GM10248 (cell line): ENCODE measurements around the gene RALGAPA2.

Source experiments
- CTCF ChIA-PET: fragments of 300-600 bp; sonication (Branson Sonifier 250); formaldehyde crosslinking; extraction: SDS; loops from one replicate; lab custom pipeline; 2021; ENCODE audit warnings: antibody characterized with exemption; lab: Yijun Ruan, JAX
- POLR2A ChIA-PET: fragments of 350-650 bp; sonication (Branson Sonifier 250); formaldehyde crosslinking; extraction: SDS; loops from one replicate; lab custom pipeline; 2020; ENCODE audit warnings: antibody characterized with exemption; lab: Yijun Ruan, JAX
- DNase-seq: peaks from one replicate; pipeline ENCODE4 v3.0.0; 2012; ENCODE audit errors: extremely low spot score
- CTCF ChIP-seq: IDR thresholded peaks from 2 replicates; pipeline ENCODE4 v1.5.1; 2012; ENCODE audit warnings: mild to moderate bottlenecking, low read depth; ENCODE audit errors: extremely low read depth, missing control alignments, control extremely low read depth

Gene RALGAPA2

DNA sequence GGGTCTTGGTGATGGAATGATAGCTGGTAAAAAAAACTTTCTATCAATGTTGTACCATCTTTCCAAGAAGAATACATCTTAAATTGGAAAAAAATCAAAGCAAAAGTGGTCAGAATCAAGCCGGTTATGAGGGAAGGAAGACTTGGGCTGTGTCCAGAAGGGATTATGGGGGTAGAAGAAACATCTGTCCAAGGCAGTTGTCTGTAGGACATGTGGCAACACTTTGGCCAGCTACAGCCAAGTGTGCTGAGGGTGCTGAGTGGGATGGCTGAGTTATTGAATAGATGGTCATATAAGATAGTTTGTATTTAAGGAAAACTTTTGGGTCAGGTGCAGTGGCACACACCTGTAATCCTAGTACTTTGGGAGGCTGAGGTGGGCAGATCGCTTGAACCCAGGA, 306.1 kb downstream of the RALGAPA2 start:
- no peak for TF ChIP-seq CTCF
- no peak for DNase-seq
- CTCF ChIA-PET = interaction anchor here (1.4 to 1.6 kb wide), 2 partner anchors 11 to 75 kb away, joined by 3 to 5 read pairs; no protein-coding TSS in a partner anchor
- POLR2A ChIA-PET = no interaction called here

DNA sequence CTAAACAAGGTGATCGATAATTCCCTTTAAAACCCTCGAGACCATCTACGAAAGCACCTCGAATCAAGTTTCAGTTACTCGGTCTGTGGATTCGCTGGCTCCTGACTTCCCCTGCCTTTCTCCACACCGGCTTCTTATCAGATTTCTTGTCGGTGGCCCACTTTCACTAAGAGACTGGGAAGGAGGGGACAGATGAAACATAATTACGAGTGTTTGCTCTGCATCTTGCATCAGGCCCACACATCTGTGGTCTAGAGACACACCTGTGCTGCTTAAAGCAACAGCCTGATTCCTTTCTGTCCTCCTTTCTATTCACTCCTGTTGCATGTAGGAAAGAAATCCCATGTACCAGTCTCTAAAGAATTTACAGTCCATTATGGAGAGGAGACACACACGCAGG, 306.8 kb downstream of the RALGAPA2 start:
- POLR2A ChIA-PET = no interaction called here
- no peak for TF ChIP-seq CTCF
- CTCF ChIA-PET = no interaction called here
- DNase-seq = no peak

- POLR2A ChIA-PET = no interaction called here
- no peak for DNase-seq
- TF ChIP-seq CTCF = no peak
- CTCF ChIA-PET = no interaction called here
Observed at GRCh38 chr20:20404633-20405032, 307.8 kb downstream of the RALGAPA2 start.

- CTCF ChIA-PET = interaction anchor here (1.2 kb wide), 1 partner anchor 192 kb away, joined by 3 read pairs; no protein-coding TSS in a partner anchor
- no peak for DNase-seq
- TF ChIP-seq CTCF = no peak
- POLR2A ChIA-PET = no interaction called here
Observed at GRCh38 chr20:20401991-20402390, 310.5 kb downstream of the RALGAPA2 start.

- DNase-seq = no peak
- CTCF ChIA-PET = interaction anchor here (1.2 kb wide), 1 partner anchor 18 kb away, joined by 3 read pairs; no protein-coding TSS in a partner anchor
- POLR2A ChIA-PET = interaction anchor here (0.6 kb wide), 1 partner anchor 134 kb away, joined by 3 read pairs; no protein-coding TSS in a partner anchor
- no peak for TF ChIP-seq CTCF
Observed at GRCh38 chr20:20399531-20400500, 312.6 kb downstream of the RALGAPA2 start.

DNA sequence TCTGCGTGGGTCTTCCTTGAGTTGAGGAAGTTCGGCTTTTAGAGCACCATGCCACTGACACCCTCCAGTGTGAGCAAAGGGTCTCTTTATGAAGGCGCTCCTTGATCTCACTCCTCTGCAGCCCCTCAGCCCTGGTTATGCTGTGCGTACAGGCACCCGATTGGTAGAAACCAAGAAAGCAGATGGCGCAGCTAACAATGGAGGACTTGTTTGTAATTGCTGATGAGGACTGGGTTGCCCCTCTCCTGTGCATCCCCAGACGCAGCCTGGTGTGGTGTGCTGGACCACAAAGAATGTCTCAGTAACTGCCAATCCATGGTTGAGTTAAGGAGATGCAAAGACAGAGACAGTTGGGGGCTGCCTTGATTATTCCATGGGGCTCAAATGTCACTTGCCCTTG, 314.3 kb downstream of the RALGAPA2 start:
- DNase-seq = no peak
- POLR2A ChIA-PET = no interaction called here
- CTCF ChIA-PET = no interaction called here
- TF ChIP-seq CTCF = no peak
